Measurements from ENCODE around the gene UGT1A3. TPM values are rescaled to one million over a fixed set of nuclear protein-coding genes. Genes with fewer than 3 reads are reported as not detected.

The UGT1A3 gene
- total RNA-seq, 4 donors from 2014 or later = 2.6 to 3.2 (median 2.6) TPM; not detected in 1

- no peak for DNase-seq
- Histone ChIP-seq H3K4me1 (peaks cover 0 to 22% (median 5%) of the 10 kb centered on the region in 4 donors), H3K36me3 (no peaks in the 10 kb centered on the region), H3K9me3 (peaks cover 3 to 5% of the 10 kb centered on the region in 2 donors), H3K27me3 (no peaks in the 10 kb centered on the region), H3K27ac (no peak overlapping the region), H3K4me3 (no peak overlapping the region)
- intact Hi-C loops (cut with DNase I; ENCODE audit: low total_unique reads) (no loop called here), in situ Hi-C loops (cut with MboI; ENCODE audit: low pct_ligation_motif_present in 1 of 4, low pct_unique_long_range_greater_than_20kb in 1 of 4, low sequenced_read_pairs in 3 of 4) (no loop called here)
- WGBS, 2 donors (ENCODE audit: low coverage in 1 of 2) = 82 to 95% methylated on average over 25 to 39 of the region's 44 CpGs
- TF ChIP-seq CTCF (IDR thresholded peaks at IDR 0.05) = no peak
- no peak for TF ChIP-seq EP300 (IDR thresholded peaks at IDR 0.05; ENCODE audit: low read depth)
- TF ChIP-seq POLR2A (IDR thresholded peaks at IDR 0.05) = no peak
- TF ChIP-seq POLR2AphosphoS5 (IDR thresholded peaks at IDR 0.05) = no peak
These were observed 26.2 kb downstream of the UGT1A3 start for GRCh38 chr2:233754872-233755611.

- Histone ChIP-seq H3K4me1 (peaks cover 0 to 22% (median 5%) of the 10 kb centered on the region in 4 donors), H3K36me3 (no peaks in the 10 kb centered on the region), H3K9me3 (no peaks in the 10 kb centered on the region), H3K27ac (no peak overlapping the region), H3K4me3 (no peak overlapping the region), H3K27me3 (no peaks in the 10 kb centered on the region)
- no peak for DNase-seq
- WGBS, 2 donors (ENCODE audit: low coverage in 1 of 2) = 35 to 36% methylated on average over 6 to 7 of the region's 7 CpGs
- in situ Hi-C loops (cut with MboI; ENCODE audit: low pct_ligation_motif_present in 1 of 4, low pct_unique_long_range_greater_than_20kb in 1 of 4, low sequenced_read_pairs in 3 of 4) (no loop called here), intact Hi-C loops (cut with DNase I; ENCODE audit: low total_unique reads) (no loop called here)
- no peak for TF ChIP-seq CTCF (IDR thresholded peaks at IDR 0.05)
- TF ChIP-seq EP300 (IDR thresholded peaks at IDR 0.05; ENCODE audit: low read depth) = no peak
- no peak for TF ChIP-seq POLR2AphosphoS5 (IDR thresholded peaks at IDR 0.05)
- no peak for TF ChIP-seq POLR2A (IDR thresholded peaks at IDR 0.05)
These were observed 27.7 kb downstream of the UGT1A3 start for GRCh38 chr2:233756429-233757081.

DNA sequence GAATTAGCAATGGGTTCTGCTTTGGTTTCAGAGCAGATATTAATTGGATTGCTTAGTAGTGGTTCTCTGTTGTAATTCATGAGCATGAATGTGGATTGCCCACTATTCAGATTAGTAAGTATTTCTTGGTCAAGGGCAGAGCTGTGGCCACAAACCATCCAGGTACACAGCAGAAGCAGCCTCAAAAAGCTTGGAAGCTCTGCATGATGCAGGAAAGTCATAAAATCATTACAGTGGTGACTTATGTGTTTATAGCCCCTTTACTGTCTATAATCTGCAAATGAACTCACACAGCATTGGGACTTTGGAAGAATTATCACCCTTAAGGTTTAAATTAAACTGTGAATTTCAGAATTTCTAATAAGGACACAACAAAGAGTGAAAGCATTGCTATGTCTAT lies 29.3 kb downstream of the UGT1A3 start:
- H3K36me3 ChIP-seq = no peaks in the 10 kb centered on the region
- DNase-seq = no peak
- no peak overlapping the region for H3K27ac ChIP-seq
- intact Hi-C loops (cut with DNase I; ENCODE audit: low total_unique reads) (no loop called here), in situ Hi-C loops (cut with MboI; ENCODE audit: low pct_ligation_motif_present in 1 of 4, low pct_unique_long_range_greater_than_20kb in 1 of 4, low sequenced_read_pairs in 3 of 4) (no loop called here)
- no peak overlapping the region for H3K4me3 ChIP-seq
- peaks cover 0 to 22% (median 5%) of the 10 kb centered on the region in 4 donors for H3K4me1 ChIP-seq
- H3K27me3 ChIP-seq = no peaks in the 10 kb centered on the region
- H3K9me3 ChIP-seq = no peaks in the 10 kb centered on the region
- no peak for TF ChIP-seq CTCF (IDR thresholded peaks at IDR 0.05)
- no peak for TF ChIP-seq EP300 (IDR thresholded peaks at IDR 0.05; ENCODE audit: low read depth)
- no peak for TF ChIP-seq POLR2AphosphoS5 (IDR thresholded peaks at IDR 0.05)
- no peak for TF ChIP-seq POLR2A (IDR thresholded peaks at IDR 0.05)

DNA sequence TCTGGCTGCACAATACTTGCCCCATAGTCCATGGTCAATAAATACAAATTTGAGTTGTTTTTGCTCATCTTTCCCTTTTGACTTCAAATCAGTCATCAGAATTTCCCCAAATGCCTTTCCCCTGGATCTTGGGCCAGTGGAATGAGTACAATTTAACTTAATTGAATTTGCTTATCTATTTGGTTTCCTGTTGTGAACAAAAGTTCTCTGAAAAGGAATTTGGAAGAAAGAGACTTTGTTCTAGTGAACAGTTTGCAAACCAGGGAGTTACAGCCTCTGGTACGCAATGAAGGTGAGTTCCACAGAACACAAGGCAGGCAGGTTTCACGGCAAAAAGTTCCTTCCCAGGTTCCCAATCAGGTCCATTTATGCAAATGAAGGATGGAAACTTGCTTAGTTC lies 30.0 kb downstream of the UGT1A3 start:
- Histone ChIP-seq H3K27ac (no peak overlapping the region), H3K4me1 (peaks cover 0 to 27% (median 8%) of the 10 kb centered on the region in 4 donors), H3K4me3 (no peak overlapping the region), H3K36me3 (no peaks in the 10 kb centered on the region), H3K9me3 (no peaks in the 10 kb centered on the region), H3K27me3 (no peaks in the 10 kb centered on the region)
- 60 to 70% methylated on average over 2 of the region's 2 CpGs for WGBS, 2 donors (ENCODE audit: low coverage in 1 of 2)
- intact Hi-C loops (cut with DNase I; ENCODE audit: low total_unique reads) = no loop called here
- no peak for DNase-seq
- in situ Hi-C loops (cut with MboI; ENCODE audit: low pct_ligation_motif_present in 1 of 4, low pct_unique_long_range_greater_than_20kb in 1 of 4, low sequenced_read_pairs in 3 of 4) = no loop called here
- no peak for TF ChIP-seq CTCF (IDR thresholded peaks at IDR 0.05)
- TF ChIP-seq EP300 (IDR thresholded peaks at IDR 0.05; ENCODE audit: low read depth) = no peak
- no peak for TF ChIP-seq POLR2A (IDR thresholded peaks at IDR 0.05)
- TF ChIP-seq POLR2AphosphoS5 (IDR thresholded peaks at IDR 0.05) = no peak
